CD14-positive monocyte (primary cell): ENCODE results near the gene SGCD. TPM values are rescaled to one million over a fixed set of nuclear protein-coding genes. Genes with fewer than 3 reads are reported as not detected.

Experiments
- DNase-seq, 3 donors: peaks; one replicate each; pipeline ENCODE4 v3.0.0-alpha.2; 2011 to 2022
- H2AFZ ChIP-seq: 2 replicates; pipeline ENCODE4 v1.6.0; 2012; ENCODE audit warnings: mild to moderate bottlenecking, low read depth, low read length, inconsistent platforms; ENCODE audit not compliant: insufficient read depth, poor library complexity, severe bottlenecking
- H3K27ac ChIP-seq, 2 donors: 1 replicate in 1 of 2; 2 replicates in 1 of 2; pipeline ENCODE4 v1.5.1; 2012 to 2013; ENCODE audit warnings: low read length in 2 of 2, control low read depth in 1 of 2, inconsistent platforms in 1 of 2, low read depth in 1 of 2, mild to moderate bottlenecking in 1 of 2
- H3K27me3 ChIP-seq, 2 donors: one replicate each; pipeline versions ENCODE4 v1.6.0 to v1.6.1; 2011 to 2013; ENCODE audit warnings: low read length in 2 of 2; ENCODE audit not compliant: control insufficient read depth in 2 of 2, insufficient read depth in 2 of 2
- H3K36me3 ChIP-seq, 2 donors: replicated peaks in 1 of 2; 1 replicate in 1 of 2; 2 replicates in 1 of 2; pipeline versions ENCODE4 v1.5.1 to v1.6.1; 2012 to 2013; ENCODE audit warnings: low read length in 2 of 2, control low read depth in 1 of 2, inconsistent platforms in 1 of 2, mild to moderate bottlenecking in 1 of 2; ENCODE audit not compliant: insufficient read depth in 2 of 2, control insufficient read depth in 1 of 2
- H3K4me1 ChIP-seq, 2 donors: 1 replicate in 1 of 2; 2 replicates in 1 of 2; pipeline versions ENCODE4 v1.5.1 to v1.6.1; 2012 to 2013; ENCODE audit warnings: low read length in 2 of 2, control low read depth in 1 of 2, inconsistent platforms in 1 of 2, mild to moderate bottlenecking in 1 of 2, moderate library complexity in 1 of 2; ENCODE audit not compliant: insufficient read depth in 2 of 2, control insufficient read depth in 1 of 2
- H3K4me2 ChIP-seq: replicated peaks from 2 replicates; pipeline ENCODE3; 2012; ENCODE audit warnings: low read length, moderate library complexity, mild to moderate bottlenecking; ENCODE audit not compliant: poor library complexity, severe bottlenecking; ENCODE audit errors: extremely low read depth
- H3K4me3 ChIP-seq, 3 experiments: fragments of 200-600 bp in 1 of 3; sonication (generic) in 1 of 3; replicated peaks in 1 of 3; 1 replicate in 2 of 3; 2 replicates in 1 of 3; pipeline ENCODE4 v1.5.1; 2011 to 2013; ENCODE audit warnings: low read length in 3 of 3, mild to moderate bottlenecking in 3 of 3, control low read depth in 2 of 3, low read depth in 2 of 3, inconsistent platforms in 1 of 3, moderate library complexity in 1 of 3
- H3K79me2 ChIP-seq: 2 replicates; pipeline ENCODE4 v1.6.0; 2012; ENCODE audit warnings: mild to moderate bottlenecking, control low read depth, inconsistent platforms, low read length, moderate library complexity; ENCODE audit not compliant: insufficient read depth
- H3K9ac ChIP-seq: 2 replicates; pipeline ENCODE4 v1.6.0; 2017; ENCODE audit warnings: low read length, mild to moderate bottlenecking; ENCODE audit not compliant: insufficient read depth, poor library complexity, severe bottlenecking
- H3K9me3 ChIP-seq, 2 donors: replicated peaks in 1 of 2; 1 replicate in 1 of 2; 2 replicates in 1 of 2; pipeline versions ENCODE4 v1.5.1 to v1.6.1; 2012 to 2013; ENCODE audit warnings: low read length in 2 of 2, control low read depth in 1 of 2; ENCODE audit not compliant: control insufficient read depth in 1 of 2, insufficient read depth in 1 of 2
- H4K20me1 ChIP-seq: 2 replicates; pipeline ENCODE4 v1.6.0; 2012; ENCODE audit warnings: mild to moderate bottlenecking, low read length, control low read depth, moderate library complexity; ENCODE audit not compliant: insufficient read depth
- H3K27ac Mint-ChIP-seq, 7 donors: one replicate each; pipeline ENCODE4 v1.8.0; 2020; ENCODE audit warnings: mild to moderate bottlenecking in 7 of 7, mixed read lengths in 7 of 7, moderate library complexity in 6 of 7, inconsistent platforms in 2 of 7
- H3K27me3 Mint-ChIP-seq, 3 donors: one replicate each; pipeline ENCODE4 v1.8.0; 2021 to 2022; ENCODE audit warnings: low read depth in 3 of 3, mild to moderate bottlenecking in 3 of 3, mixed read lengths in 3 of 3, moderate library complexity in 3 of 3, inconsistent platforms in 1 of 3
- H3K36me3 Mint-ChIP-seq, 2 donors: one replicate each; pipeline ENCODE4 v1.8.0; 2020; ENCODE audit warnings: mixed read lengths in 2 of 2, inconsistent platforms in 1 of 2, mild to moderate bottlenecking in 1 of 2
- H3K4me1 Mint-ChIP-seq: one replicate; pipeline ENCODE4 v1.8.0; 2020; ENCODE audit warnings: mild to moderate bottlenecking, mixed read lengths
- H3K4me3 Mint-ChIP-seq, 2 donors: one replicate each; pipeline ENCODE4 v1.8.0; 2020; ENCODE audit warnings: mild to moderate bottlenecking in 2 of 2, mixed read lengths in 2 of 2, moderate library complexity in 1 of 2
- H3K9me3 Mint-ChIP-seq, 7 donors: one replicate each; pipeline ENCODE4 v1.8.0; 2020 to 2022; ENCODE audit warnings: mixed read lengths in 7 of 7, mild to moderate bottlenecking in 6 of 7, moderate library complexity in 6 of 7, inconsistent platforms in 2 of 7
- CTCF ChIP-seq: fragments of 200-600 bp; IDR thresholded peaks from one replicate; pipeline ENCODE4 v1.8.0; 2022; ENCODE audit warnings: antibody characterized with exemption, mild to moderate bottlenecking
- WGBS: methylation state at CpG from one replicate; pipeline ENCODE4 v1.1.5; 2013; ENCODE audit warnings: missing lambda C conversion rate; ENCODE audit not compliant: insufficient coverage; 5-methylcytosine and 5-hydroxymethylcytosine counted together
- intact Hi-C, 2 donors: fragments of 100-400 bp; cut with micrococcal nuclease; formaldehyde crosslinking; loops; one replicate each; pipeline versions ENCODE4 v1.15.0 to v1.15.1; 2023
- polyA plus RNA-seq, 3 donors: library from polyadenylated mRNA; depleted of rRNA in 1 of 3; unstranded in 2 of 3; stranded (reverse) in 1 of 3; fragments of 300-500 nt in 2 of 3; fragments of >200 nt in 1 of 3; fragmentation: Illumina TruSeq in 2 of 3; gene quantifications; 1 replicate in 2 of 3; 2 replicates in 1 of 3; pipeline ENCODE4 v1.2.3, GENCODE V29; 2012 to 2021

Gene SGCD
- polyA plus RNA-seq, 3 donors, result not detected

GRCh38 chr5:156706631-156707030, 379.7 kb downstream of the SGCD start:
- no peaks in the 10 kb centered on the region for H3K27me3 Mint-ChIP-seq
- H3K9me3 ChIP-seq, result no peaks in the 10 kb centered on the region
- no peak overlapping the region for H3K27ac ChIP-seq
- no peak overlapping the region for H3K4me3 Mint-ChIP-seq
- intact Hi-C loops, result no loop called here
- H3K4me2 ChIP-seq, result no peak overlapping the region
- H3K27ac Mint-ChIP-seq, result no peak overlapping the region
- H3K27me3 ChIP-seq, result no peaks in the 10 kb centered on the region
- H3K9me3 Mint-ChIP-seq, result no peaks in the 10 kb centered on the region
- H3K36me3 Mint-ChIP-seq, result no peaks in the 10 kb centered on the region
- H3K4me1 ChIP-seq, result no peaks in the 10 kb centered on the region
- TF ChIP-seq CTCF, result no peak
- no peak overlapping the region for H2AFZ ChIP-seq
- H3K79me2 ChIP-seq, result no peaks in the 10 kb centered on the region
- no peaks in the 10 kb centered on the region for H3K36me3 ChIP-seq
- H3K9ac ChIP-seq, result no peak overlapping the region
- DNase-seq, result no peak
- H4K20me1 ChIP-seq, result no peaks in the 10 kb centered on the region
- H3K4me1 Mint-ChIP-seq, result no peaks in the 10 kb centered on the region
- no peak overlapping the region for H3K4me3 ChIP-seq

- DNase-seq, result no peak
- Histone ChIP-seq H2AFZ (no peak overlapping the region), H3K4me2 (no peak overlapping the region), H3K27me3 (no peaks in the 10 kb centered on the region), H3K9ac (no peak overlapping the region), H3K79me2 (no peaks in the 10 kb centered on the region), H4K20me1 (no peaks in the 10 kb centered on the region), H3K9me3 (no peaks in the 10 kb centered on the region), H3K27ac (no peak overlapping the region), H3K36me3 (no peaks in the 10 kb centered on the region), H3K4me3 (no peak overlapping the region), H3K4me1 (no peaks in the 10 kb centered on the region)
- H3K9me3 Mint-ChIP-seq, result no peaks in the 10 kb centered on the region
- no peak for TF ChIP-seq CTCF
- peaks cover 0 to 4% (median 0%) of the 10 kb centered on the region in 3 donors for H3K27me3 Mint-ChIP-seq
- H3K4me1 Mint-ChIP-seq, result no peaks in the 10 kb centered on the region
- no CpG with 5 or more reads among the region's 2 CpGs for WGBS
- H3K27ac Mint-ChIP-seq, result no peak overlapping the region
- no peak overlapping the region for H3K4me3 Mint-ChIP-seq
- no peaks in the 10 kb centered on the region for H3K36me3 Mint-ChIP-seq
- intact Hi-C loops, result no loop called here
Observed at GRCh38 chr5:156707750-156708149, 380.8 kb downstream of the SGCD start.
